HCEC 1CT (cell line): Measurements from ENCODE around the gene SCEL.
"Not testable (repeated sequence)": the region's sequence is repeated elsewhere in the genome, so short reads cannot be mapped to it uniquely, and the experiment has no call there.

Experiments used
- DNase-seq: peaks from one replicate; pipeline ENCODE4 v3.0.0-alpha.2; 2017

SCEL gene

DNA sequence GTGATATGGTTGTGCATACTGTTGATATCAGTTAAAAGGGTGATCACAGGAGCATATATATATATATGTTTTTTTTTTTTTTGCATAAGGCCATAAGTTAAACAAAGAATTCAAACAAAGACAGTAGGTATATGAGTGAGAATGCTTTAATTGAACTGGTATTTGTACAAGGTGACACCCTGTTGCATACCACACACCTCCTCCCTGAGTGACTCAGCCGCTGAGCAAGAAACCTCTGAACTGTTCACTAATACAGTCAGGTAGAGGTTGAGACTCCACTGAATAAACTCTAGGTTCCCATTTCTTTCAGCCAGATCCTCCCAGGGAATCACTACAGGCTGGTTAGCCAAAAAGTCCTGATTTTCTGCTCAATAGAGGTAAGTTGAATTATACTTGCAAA lies at the start of gene SCEL:
Gene SCEL (plus strand): TSS at position 259 of the 400 bp plus-strand sequence. CDS start 20,170 bp downstream, outside the sequence.
- DNase-seq = no peak

DNA sequence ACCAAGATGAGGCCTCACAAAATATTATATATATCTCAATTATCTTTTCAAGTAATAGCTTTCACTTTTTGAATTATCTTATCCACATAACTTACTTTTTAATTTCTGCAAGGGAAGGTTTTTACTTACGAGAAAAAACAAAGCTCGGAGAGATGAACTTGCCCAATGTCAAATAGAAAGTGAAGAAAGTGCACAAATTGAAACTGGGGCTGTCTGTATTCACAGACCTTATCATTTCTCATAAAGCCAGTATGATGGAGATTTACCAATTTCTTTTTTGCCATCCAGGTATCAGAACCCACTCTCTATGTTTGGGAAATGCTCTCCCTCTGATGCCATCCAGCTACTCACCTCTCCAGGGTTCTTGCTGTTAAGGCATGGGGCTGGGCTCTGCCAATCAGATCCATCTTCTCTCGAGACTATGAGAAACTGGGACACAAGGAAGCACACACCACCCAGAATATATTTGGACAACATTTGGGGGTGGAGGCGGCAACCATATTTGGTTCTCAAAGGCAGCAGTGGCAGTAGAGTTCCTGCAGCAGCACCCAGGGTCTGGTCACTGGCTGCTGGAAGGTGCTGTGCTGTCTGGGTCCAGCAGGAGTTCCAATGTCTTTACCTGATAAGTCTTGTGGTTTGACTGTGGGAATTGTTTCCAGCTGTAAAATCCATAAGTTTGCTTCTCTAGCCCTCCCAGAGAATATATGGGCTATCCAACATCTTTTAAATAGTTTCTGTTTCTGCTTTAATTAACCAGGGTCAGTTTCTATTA lies 45.8 kb upstream of the SCEL start:
- no peak for DNase-seq

GRCh38 chr13:77492982-77493381 lies 42.5 kb upstream of the SCEL start:
- peak; percentile 28 for DNase-seq

DNA sequence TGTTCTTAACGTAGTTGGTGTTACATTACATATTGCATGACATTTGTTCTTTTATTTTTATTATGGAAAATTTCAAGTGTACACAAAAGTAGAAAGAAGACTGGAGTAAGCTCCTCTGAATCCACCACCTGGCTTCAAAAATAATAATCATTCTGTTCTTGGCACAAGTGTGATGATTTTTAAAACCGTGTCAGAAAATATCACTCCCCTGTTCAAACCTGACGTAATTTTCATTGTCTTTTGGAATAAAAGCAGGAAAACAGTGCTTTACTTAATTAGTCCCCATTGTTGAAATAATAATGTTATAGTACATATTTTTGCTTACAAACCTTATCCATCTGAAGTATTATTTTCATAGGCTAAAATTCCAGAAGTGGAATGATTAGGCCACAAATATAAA lies 41.3 kb upstream of the SCEL start:
- DNase-seq = no peak

DNA sequence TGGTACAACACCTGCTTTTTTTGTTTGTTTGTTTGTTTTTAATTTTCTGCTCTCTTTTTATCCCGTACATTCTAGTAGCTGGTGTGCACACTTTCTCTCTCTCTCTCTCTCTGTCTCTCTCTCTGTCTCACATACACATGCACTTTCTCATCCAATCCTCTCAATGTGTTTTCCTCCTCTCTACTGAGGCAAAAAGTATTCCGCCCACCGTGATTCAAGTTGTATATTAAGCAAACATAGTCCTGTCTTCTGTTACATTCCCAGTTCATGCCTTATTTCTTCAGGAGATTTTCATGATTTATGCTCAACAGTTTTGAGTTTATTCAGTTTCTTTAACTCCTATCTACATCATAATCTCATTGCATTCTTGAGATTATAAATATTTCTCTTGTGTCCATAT lies 38.2 kb upstream of the SCEL start:
- DNase-seq = no peak

DNA sequence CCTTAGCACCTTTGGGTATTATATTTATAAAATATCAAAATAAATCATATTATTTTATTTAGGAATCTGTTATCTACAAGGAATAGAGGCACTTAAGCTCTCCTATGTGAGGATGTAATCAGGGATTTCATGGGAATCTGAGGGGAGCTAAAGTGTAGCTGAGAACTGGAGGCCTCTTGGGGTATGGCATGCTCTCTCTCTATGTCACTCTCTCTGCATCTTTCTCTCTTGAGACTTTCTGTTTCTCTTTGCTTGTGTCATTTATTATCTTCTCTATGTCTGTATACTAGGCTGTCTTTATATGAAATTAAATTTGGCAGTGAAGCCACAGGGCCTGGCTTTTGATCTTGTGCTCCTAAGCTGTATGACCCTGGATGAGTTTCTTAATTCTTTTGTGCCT lies 37.7 kb upstream of the SCEL start:
- DNase-seq = no peak

- DNase-seq = no peak
Measured at GRCh38 chr13:77502104-77502720, 33.3 kb upstream of the SCEL start.

- no peak for DNase-seq
Measured at GRCh38 chr13:77503398-77503797, 32.1 kb upstream of the SCEL start.

DNA sequence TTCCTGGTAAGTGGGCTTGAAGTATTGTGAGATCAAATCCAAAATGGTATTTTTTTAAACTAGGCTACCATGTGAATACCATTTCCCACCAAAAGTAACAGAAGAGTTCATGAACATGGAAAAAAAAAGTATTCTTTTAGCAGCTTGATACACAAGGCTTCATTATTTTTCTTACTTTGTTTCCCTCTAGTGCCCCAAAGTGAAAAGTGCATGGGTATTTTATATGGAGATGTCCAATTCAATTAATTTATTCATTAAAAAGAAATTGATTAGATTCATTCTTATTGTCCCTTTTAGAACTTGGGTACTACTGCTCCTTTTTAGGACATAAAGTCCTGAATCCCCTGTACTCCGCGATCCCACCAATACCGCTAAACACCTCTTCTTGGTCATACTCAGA lies 28.6 kb upstream of the SCEL start:
- DNase-seq = peak; percentile 23

DNA sequence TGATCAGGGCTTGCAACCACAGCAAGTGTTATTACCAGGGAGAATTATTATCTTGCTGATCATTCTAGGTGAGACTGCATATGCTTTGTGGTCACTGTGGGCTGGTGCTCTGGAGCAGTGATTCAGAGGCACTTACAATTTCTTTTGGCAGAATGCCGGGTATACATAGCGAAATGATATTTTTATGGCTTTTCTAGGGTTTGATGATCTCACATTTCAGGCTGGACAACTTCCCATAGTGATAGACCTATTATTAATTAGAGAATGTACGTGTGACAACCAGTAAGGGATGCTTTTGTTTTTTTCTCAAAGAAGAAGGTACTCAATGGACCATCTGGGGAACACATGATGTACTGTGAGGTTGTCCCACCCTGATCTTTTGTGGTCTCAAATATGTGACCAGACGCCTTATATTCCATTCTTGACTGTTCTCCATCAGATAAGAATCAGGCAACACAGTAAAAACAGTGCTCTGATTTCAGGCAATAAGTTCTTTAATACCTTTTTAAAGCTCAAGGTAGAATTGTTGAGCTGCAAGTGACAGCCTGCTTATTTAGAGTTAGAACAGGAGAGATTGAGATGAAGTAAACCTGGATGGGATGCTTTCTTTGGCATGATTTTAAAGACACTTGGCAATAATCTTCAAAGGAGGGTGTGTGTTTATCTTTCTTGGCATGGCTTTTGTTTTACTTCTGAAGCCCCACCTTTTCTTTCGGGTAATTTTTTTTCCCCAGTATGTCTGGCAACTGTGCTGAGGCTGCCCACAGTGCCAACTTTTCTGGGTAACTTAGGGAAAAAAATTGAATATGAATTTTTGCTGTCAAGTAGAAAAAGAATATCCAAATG lies 27.4 kb upstream of the SCEL start:
- peak; percentile 92 for DNase-seq

- peak; percentile 68 for DNase-seq
Measured at GRCh38 chr13:77508959-77509620, 26.4 kb upstream of the SCEL start.

GRCh38 chr13:77510156-77510555 lies 25.4 kb upstream of the SCEL start:
- no peak for DNase-seq

- DNase-seq = no peak
Measured at GRCh38 chr13:77511552-77511951, 24.0 kb upstream of the SCEL start.

DNA sequence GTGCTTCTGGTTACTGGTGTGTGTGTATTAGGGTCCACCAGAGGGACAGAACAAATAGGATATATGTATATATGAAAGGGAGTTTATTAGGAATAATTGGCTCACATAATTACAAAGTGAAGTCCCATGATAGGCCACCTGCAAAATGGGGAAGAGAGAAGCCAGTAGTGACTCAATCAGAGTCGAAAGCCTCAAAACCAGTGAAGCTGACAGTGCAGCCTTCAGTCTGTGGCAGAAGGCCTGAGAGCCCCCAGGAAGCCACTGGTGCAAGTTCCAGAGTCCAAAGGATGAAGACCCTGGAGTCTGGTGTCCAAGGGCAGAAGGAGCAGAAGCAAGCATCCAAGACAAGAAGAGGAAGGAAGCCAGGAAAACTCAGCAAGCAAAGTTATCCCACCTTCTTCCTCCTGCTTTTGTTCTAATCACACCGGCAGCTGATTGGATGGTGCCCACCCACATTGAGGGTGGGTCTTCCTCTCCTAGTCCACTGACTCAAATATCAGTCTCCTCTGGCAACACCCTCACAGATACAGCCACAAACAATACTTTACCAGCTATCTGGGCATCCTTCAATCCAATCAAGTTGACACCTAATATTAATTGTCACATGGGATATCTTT lies 21.7 kb upstream of the SCEL start:
- DNase-seq = no peak

DNA sequence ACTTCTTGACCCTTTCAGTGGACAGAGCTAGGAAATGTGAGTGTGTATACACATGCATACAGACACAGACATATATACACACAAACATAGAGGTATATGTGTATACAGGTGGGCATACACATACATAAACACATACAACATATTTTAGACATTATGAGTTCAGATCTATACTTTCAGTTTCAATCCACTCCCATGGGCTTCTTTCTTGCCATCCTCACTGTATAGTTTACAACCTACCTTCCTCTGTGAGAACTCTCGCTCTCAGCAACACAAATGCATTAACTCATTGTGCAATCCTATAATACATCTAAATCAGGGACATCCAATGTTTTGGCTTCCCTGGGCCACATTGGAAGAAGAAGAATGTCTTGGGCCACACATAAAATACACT lies 21.2 kb upstream of the SCEL start:
- no peak for DNase-seq

GRCh38 chr13:77515785-77516184 lies 19.7 kb upstream of the SCEL start:
- DNase-seq = no peak

DNA sequence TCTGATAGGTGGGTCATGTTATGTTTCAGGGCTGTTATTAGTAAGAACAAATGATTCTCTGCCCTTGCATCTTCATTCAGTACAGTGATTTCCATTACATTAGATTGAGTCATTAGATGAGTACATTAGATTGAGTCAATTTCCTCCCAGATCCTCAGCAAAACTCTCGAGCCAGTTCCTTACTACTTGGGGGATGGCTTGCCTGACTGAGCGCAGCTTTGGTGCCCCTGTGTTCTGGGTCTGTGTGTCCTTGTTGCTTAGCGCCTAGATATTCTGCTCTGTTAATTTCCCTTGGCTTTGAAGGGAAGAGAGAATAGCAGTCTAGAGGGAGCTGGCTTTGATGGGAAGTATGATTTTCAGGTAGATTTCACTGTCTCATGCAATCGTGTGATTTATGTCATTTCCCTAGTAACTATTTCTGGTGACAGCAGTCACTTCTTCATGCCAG lies 19.1 kb upstream of the SCEL start:
- DNase-seq = peak; percentile 88

- no peak for DNase-seq
Measured at GRCh38 chr13:77518266-77518665, 17.2 kb upstream of the SCEL start.

DNA sequence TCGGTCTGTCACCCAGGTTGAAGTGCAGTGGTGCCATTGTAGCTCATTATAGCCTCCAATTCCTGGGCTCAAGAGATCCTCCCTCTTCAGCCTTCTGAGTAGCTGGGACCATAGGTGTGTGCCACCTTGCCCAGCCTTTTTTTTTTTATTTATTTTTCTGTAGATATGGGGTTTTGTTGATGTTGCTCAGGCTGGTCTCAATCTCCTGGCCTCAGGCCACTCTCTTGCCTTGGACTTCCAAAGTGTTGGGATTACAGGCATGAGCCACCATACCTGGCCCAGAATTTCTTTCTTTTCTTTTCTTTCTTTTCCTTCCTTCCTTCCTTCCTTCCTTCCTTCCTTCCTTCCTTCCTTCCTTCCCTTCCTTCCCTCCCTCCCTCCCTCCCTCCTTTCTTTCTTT lies 16.1 kb upstream of the SCEL start:
- DNase-seq = not testable (repeated sequence)

- DNase-seq = peak; percentile 57
Measured at GRCh38 chr13:77519808-77520207, 15.7 kb upstream of the SCEL start.

DNA sequence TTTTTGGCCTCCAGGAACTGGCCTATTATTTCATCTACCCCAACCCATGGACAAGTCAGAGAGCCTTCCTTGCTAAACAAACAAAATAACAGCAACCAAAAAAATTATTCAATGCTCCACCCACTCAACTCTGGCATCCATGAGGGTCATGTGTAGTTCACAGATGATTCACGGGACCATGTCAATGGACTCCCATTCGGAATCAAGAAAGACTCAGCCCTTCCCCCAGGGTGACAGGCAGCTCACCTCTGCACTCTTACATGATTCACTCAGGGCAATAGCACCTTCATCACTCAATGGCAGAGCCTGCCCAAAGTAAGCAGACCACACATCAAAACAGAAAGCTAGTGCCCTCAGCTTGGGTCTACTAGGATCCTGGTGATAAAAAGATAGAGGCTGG lies 14.3 kb upstream of the SCEL start:
- DNase-seq = peak; percentile 48

DNA sequence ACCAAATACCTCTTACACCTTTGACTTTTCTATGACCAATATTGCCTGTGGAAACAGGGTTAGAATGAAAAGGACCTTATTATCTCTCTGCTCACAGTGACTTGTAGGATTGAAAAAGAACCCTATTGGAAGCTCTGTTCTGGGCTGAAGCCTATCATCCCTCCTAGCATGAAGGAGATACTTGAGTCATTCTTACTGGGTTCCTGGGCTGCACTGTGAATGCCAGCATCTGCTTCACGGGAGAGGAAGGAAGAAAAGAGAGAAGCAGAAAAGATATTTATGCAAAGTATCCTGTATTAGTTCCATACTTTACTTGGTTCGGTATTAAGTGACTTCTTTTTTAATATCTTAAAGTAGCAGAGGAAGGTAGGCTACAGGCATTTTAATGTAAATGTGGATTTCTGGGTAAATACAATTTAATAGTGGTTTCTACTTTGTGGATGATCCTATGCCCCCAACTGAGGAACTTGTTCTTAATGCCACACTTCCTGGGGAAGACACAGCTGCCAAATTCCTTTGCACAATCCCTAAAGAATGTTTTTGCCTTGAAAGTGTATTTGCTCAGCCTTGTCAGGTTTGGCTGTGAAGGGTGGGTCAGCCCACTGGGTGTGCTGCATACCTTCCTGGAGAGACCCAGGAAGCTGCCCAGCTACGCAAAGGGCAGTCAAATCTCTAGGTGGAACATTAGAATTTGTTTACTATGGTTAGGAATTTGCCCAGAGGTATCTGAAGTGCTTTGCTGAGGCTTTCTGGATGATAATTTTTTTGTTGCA lies 13.7 kb upstream of the SCEL start:
- peak; percentile 55 for DNase-seq
